HG02938 (cell line): Measurements from ENCODE around the gene BST2.

Experiments
- ATAC-seq: cut with Tn5 transposase; IDR thresholded peaks from one replicate; pipeline ENCODE4 v1.9.1; 2021; ENCODE audit warnings: mild to moderate bottlenecking, moderate library complexity; ENCODE audit not compliant: unreplicated experiment

The BST2 gene, protein sequence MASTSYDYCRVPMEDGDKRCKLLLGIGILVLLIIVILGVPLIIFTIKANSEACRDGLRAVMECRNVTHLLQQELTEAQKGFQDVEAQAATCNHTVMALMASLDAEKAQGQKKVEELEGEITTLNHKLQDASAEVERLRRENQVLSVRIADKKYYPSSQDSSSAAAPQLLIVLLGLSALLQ

GRCh38 chr19:17405250-17406045, at the start of gene BST2:
BST2 (minus strand) TSS chr19:17405630; CDS start chr19:17405575, 55 bp downstream.
- peak; percentile 75 for ATAC-seq

- no peak for ATAC-seq
Observed at GRCh38 chr19:17454576-17455071, 49.2 kb upstream of the BST2 start.

- no peak for ATAC-seq
Observed at GRCh38 chr19:17451820-17452219, 46.4 kb upstream of the BST2 start.

DNA sequence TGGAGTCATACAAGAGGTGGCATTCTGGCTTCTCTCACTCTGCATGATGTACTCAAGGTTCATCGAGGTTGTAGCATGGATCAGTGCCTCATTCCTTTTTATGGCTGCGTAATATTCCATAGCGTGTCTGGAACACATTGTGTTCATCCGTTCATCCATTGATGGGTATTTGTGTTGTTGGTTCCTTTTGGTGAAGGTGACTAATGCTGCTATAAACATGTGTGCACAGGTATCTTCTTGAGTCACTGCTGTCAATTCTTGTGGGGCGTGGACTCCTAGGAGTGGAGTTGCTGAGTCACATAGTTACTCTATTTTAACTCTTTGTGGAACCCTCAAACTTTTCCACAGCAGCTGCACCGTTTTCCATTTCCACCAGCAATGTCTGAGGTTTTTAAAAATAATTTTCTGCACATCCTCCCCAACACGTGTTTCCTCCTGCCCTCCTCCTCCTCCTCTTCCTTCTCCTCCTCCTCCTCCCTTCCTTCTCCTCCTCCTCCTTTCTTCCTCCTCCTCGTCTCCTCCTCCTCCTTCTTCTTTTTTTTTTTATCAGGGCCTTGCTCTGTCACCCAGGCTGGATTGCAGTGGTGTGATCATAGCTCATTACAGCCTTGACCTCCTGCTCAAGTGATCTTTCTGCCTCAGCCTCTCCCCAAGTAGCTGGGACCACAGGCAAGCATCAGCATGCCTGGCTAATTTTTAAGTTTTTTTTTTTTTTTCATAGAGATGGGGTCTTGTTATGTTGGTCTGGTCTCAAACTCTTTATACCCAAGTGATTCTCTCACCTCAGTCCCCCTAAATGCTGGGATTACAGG, 45.0 kb upstream of the BST2 start:
- ATAC-seq: no peak

DNA sequence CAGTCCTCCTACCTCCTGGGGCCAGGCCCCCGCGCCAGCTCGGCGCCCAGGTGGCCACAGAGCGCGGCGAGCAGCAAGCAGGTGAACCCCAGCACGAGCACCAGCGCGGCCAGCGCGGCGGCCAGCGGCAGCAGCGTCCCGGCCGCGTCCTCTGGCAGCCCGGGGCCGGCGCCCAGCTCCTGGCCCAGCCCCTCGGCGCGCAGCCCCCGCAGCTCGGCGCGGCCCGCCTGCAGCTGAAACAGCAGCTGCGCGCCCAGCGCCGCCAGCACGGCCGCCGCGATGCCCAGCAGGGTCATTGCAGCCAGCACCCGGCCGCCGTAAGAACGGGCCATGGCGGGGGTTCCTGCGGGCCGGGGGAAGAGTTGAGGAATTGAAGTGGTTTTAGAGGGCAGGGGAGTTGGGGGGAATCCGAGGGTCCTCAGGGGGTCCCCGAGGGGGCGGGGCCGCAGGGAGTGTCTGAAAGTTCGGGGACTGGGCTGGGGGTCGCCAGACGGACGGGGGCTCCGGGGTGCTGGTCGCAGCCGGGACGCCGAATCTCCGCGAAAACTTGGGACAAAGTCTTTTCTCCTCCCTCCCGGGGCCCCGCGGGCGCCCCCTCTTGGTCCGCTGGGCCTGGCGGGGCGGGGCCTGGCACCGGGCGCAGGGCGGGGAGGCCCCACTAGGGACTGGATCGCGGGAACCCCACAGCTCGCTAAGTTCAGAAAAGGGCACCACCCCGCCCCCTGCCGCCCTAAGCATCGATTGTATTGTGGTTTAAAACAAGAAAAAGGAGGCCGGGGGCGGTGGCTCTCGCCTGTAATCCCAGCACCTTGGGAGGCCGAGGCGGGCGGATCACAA, 42.9 kb upstream of the BST2 start, which contains the start of gene TMEM221:
TMEM221 (minus strand) TSS at position 538 of the 837 bp plus-strand sequence; CDS start at position 332, 206 bp downstream.
- ATAC-seq: no peak

DNA sequence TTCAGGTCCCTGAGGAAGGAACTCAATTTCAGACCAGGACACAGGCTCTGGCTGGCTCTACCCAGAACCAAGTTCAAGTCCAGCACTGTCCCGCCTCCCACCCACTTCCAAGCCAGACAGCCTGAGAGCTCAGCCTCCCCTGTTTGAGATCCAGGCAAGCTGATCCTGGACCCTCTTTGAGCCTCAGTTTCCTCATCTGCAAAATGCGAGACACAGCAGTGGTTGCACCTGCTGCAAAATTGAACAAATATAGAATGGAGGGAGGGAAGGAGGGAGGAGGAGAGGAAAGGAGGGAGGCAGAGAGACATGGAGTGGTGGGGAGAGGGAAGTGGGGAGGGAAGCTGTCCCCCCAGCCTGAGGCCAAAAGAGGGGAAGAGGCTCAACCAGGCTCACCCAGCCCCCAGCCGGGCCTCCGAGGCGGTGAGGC, 42.3 kb upstream of the BST2 start:
- ATAC-seq: no peak

DNA sequence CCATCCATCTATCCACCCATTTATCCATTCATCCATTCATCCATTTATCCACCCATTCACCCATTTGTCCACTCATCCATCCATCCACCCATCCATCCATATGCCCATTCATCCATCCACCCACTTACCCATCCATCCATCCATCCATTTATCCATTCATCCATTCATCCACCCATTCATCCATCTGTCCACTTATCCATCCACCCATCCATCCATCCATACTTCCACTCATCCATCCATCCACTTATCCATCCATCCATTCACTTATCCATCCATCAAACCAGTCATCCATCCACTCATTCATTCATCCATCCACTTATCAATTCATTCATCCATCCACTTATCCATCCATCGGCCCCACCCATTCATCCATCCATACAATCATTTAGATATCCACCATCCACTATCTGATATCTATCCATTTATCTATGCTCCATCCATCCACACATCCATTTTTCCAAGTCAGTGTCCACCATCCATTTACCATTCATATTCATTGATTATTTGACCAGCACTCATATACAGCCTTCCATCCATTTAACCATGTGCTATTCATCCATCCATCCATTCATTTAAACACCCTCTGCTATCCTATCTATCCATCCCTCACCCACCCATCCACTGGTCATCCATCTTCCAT, 40.2 kb upstream of the BST2 start:
- no peak for ATAC-seq

GRCh38 chr19:17441241-17442021, 36.0 kb upstream of the BST2 start:
- ATAC-seq: no peak

GRCh38 chr19:17436874-17437267, 31.4 kb upstream of the BST2 start:
- ATAC-seq: no peak

DNA sequence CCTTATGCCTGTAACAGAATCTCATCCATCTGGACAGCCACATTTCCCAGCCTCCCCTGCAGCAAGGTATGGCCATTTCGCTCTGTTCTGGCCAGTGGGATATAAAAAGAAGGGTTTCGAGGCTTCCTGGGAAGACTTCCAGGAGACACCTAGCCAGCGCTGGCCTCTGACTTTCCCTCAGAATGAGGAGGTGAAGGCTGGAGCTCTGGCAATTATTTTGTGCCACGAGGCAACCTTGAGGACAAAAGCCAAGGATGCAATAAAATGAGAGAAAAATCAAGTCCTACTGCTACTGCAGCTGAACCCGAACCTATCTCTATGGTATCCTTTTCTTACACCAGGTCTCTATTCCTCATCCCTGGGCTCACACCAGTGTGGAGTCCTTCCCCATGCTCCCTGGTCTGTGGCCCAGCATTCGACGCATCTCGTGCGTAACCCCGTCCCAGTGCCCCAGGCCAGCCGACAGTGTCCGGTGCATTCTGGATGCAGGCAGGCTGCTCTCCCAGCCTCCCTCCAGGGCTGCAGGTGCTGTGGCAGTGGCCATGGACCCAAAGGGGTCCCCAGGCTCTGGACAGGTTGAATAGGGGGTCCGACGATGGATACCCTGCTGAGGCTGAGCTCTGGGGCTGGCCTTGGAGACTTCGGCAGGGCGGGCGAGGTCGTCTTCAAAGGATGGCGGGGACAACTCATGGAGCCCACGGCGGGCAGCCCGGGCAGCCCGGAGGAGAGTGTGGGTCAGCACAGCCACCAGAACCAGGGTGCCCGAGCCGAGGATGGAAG, 30.9 kb upstream of the BST2 start:
- no peak for ATAC-seq

GRCh38 chr19:17435218-17435617, 29.8 kb upstream of the BST2 start:
- no peak for ATAC-seq

GRCh38 chr19:17431417-17431816, 26.0 kb upstream of the BST2 start:
- no peak for ATAC-seq

GRCh38 chr19:17429641-17430113, 24.2 kb upstream of the BST2 start:
- no peak for ATAC-seq

DNA sequence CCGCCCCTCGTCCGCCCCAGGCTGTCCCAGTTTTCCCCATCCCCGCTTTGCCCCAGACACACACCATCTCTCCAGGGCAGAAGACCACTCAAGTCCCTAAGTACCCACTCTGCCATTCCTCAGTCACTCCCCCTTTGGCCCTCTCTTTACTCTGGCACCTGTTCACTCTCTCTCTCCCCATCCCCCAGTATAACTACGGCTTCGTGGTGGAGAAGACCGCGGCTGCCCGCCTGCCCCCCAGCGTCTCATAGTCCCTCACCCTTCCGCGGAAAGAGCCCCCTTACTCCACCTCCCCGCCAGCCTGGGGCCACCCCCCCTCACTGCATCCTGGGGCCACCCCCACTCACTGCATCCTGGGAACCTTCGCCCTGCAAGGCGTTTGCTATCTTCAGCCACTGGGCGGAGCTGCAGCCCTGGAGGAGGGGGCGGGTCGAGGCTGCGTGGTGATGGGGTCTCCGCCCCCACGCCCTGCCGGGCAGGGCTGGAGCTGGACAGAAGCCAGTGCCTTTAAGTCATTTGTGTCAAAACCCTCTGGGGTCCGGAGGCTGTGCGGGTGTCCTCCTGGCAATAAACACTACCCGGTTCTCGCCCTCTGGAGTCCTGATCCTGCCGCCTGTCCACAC, 19.4 kb upstream of the BST2 start:
- no peak for ATAC-seq

- ATAC-seq: no peak
Observed at GRCh38 chr19:17423429-17424208, 18.2 kb upstream of the BST2 start.

DNA sequence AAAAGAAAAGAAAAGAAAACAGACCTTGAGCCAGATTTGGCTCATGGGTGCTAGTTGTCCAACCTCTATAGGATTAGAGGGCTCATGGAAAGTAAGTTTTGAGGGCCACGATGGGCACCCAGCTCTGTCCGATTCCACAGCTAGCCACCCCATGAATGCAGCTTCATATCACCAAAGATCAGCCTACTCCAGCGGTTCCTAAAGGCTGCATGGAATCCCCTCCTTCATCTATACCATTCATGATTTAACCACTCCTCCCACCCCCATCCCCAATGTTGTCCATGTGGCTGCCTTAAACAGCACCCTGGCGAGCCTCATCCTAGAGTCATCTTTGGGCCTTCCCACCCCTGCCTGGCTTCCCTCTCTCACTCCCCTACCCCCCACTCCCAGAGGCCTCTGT, 16.5 kb upstream of the BST2 start:
- ATAC-seq: no peak

DNA sequence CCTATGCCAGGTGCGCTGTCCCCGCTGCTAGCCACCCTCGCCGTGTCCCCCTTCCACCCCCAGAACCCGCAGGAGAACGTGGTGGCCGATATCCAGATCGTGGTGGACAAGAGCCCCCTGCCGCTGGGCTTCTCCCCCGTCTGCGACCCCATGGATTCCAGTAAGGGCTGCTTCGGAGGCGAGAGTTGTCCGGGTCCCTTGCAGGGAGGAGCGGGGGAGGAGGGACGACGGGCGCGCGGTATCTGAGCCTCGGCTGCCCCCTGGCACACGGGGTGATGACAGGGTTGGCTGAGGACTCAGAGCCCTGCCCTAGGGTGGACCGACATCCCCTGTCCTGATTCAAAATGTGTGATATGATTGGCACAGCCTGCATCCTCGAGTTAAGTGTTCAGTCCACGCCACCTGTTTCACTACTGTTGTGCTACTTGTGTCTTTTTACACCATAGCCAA, 15.1 kb upstream of the BST2 start:
- no peak for ATAC-seq
